NCI-H128 (cell line): ENCODE results near the gene MALT1.
"Not testable (repeated sequence)": the region's sequence is repeated elsewhere in the genome, so short reads cannot be mapped to it uniquely, and the experiment has no call there.

ENCODE experiments used
- DNase-seq: peaks from one replicate; lab custom pipeline; 2025; ENCODE audit not compliant: unreplicated experiment; lab: John Stamatoyannopoulos, UW

Gene MALT1, protein sequence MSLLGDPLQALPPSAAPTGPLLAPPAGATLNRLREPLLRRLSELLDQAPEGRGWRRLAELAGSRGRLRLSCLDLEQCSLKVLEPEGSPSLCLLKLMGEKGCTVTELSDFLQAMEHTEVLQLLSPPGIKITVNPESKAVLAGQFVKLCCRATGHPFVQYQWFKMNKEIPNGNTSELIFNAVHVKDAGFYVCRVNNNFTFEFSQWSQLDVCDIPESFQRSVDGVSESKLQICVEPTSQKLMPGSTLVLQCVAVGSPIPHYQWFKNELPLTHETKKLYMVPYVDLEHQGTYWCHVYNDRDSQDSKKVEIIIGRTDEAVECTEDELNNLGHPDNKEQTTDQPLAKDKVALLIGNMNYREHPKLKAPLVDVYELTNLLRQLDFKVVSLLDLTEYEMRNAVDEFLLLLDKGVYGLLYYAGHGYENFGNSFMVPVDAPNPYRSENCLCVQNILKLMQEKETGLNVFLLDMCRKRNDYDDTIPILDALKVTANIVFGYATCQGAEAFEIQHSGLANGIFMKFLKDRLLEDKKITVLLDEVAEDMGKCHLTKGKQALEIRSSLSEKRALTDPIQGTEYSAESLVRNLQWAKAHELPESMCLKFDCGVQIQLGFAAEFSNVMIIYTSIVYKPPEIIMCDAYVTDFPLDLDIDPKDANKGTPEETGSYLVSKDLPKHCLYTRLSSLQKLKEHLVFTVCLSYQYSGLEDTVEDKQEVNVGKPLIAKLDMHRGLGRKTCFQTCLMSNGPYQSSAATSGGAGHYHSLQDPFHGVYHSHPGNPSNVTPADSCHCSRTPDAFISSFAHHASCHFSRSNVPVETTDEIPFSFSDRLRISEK

DNA sequence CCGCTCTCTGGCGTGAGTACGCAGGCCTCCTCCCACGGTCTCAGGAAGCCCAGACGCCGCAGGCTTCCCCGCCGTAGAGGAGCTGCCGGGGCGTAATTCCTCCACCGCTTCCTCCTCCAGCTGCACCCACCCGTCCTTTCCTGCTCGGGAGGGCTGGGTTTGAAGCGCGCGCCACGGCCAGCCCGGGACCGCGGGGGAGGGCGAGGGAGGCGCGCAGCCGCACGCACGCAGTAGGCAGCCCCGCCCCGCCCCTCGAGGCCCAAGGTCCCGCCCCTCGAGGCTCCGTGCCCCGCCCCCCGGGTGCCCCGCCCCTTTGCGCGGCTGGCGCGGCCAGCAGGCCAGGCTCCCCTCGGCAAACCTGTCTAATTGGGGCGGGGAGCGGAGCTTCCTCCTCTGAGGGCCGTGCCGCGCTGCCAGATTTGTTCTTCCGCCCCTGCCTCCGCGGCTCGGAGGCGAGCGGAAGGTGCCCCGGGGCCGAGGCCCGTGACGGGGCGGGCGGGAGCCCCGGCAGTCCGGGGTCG is at the start of gene MALT1:
Gene MALT1, plus strand, starts transcription at position 355 of the 521 bp plus-strand sequence. CDS start 179 bp downstream, outside the sequence.
- DNase-seq = peak; percentile 87

- no peak for DNase-seq
These were observed 47.3 kb upstream of the MALT1 start for GRCh38 chr18:58624011-58624410.

GRCh38 chr18:58625839-58626238 is 45.4 kb upstream of the MALT1 start:
- DNase-seq = no peak

- DNase-seq = no peak
These were observed 41.2 kb upstream of the MALT1 start for GRCh38 chr18:58630071-58630470.

GRCh38 chr18:58631301-58631700 is 40.0 kb upstream of the MALT1 start:
- no peak for DNase-seq

- DNase-seq = no peak
These were observed 38.7 kb upstream of the MALT1 start for GRCh38 chr18:58632552-58632951.

GRCh38 chr18:58633874-58634273 is 37.4 kb upstream of the MALT1 start:
- DNase-seq = no peak

DNA sequence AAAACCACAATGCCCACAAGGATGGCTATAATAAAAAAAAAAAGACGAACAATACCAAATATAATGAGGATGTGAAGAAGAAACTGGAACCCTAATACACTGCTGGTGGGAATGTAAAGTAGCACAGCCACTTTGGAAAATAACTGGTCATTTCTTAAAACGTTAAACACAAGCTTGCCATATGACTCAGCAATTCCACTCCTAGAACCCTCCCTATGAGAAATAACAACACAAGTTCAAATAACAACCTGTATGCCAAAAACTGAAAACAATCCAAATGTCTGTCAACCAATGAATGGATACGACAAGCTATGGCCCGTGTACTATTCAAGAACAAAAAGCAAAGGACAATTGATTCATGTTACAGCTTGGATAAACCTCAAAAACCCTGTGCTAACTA is 35.4 kb upstream of the MALT1 start:
- DNase-seq = no peak

DNA sequence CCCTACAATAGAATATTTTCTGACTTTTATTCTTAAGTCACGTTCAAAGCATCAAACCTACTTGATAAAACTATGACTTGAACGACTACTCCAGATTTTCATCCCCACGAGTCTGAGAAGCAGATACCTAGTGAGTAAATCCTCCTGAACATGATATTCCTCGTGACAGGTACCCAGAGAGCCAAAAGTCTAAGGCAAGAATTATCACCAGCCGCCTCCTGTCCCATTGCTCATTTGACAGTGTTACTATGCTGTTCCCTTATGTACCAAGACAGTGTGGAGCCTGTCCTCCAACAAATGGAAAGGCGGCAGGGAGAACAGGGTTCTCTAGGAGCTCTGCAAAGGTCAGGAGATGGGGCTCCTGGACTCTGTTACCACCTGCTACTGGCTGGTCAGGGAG is 34.1 kb upstream of the MALT1 start:
- no peak for DNase-seq

- no peak for DNase-seq
These were observed 33.3 kb upstream of the MALT1 start for GRCh38 chr18:58637946-58638345.

- DNase-seq = no peak
These were observed 32.8 kb upstream of the MALT1 start for GRCh38 chr18:58638441-58638840.

DNA sequence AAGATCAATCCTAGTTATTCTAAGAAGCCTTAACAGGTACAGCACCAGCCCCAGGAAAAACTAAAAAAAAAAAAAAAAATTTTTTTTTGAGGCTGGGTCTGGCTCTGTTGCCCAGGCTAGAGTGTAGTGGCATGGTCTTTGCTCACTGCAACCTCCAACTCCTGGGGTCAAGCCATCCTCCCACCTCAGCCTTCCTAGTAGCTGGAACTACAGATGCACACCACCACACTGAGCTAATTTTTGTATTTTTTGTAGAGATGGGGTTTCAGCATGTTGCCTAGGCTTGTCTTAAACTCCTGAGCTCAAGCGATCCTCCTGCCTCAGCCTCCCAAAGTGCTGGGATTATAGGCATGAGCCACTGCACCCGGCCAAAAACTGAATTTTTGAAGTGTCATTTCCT is 32.0 kb upstream of the MALT1 start:
- no peak for DNase-seq

GRCh38 chr18:58639751-58640427 is 31.4 kb upstream of the MALT1 start:
- DNase-seq = no peak

DNA sequence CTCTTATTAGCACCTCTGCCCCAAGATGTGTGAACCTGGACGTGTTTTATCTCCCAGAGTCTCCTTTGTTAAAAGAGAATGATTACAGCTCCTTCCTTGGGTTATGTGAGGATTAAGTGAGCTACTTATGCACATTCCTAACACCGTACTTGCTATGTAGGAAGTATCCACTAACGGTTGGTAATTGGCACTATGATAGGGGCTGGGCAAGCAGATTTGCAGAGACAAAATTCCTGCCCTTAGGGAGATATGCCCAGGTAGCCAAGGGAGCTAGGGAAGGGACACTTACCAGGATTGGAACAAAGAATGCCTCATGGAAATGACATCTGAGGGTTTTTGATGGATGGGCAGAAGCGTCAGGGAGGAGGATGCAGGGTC is 30.8 kb upstream of the MALT1 start:
- no peak for DNase-seq

DNA sequence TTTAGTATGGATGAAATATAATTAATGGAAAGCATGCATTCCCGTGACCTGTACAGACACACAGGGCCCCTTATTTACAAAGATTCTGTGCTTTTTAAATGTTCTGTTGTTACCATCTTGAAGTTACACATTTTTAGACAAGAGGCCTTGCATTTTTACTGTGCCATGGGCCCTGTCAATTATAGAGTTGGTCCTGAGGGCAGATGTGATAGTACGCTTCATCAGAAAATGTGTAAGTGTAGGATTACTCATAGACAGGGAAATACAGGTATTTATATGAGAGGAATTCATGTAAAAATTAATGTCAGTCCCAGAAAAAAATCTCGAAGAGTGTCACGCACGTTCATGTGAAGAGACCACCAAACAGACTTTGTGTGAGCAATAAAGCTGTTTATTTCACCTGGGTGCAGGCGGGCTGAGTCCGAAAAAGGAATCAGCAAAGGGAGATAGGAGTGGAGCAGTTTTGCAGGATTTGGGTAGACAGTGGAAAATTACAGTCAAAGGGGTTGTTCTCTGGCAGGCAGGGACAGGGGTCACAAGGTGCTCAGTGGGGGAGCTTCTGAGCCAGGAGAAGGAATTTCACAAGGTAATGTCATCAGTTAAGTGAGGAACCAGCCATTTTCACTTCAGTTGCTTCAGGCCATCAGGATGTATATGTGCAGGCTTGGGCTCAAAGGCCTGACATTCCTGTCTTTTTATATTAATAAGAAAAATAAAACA is 30.2 kb upstream of the MALT1 start:
- DNase-seq = no peak

- not testable (repeated sequence) for DNase-seq
These were observed 27.7 kb upstream of the MALT1 start for GRCh38 chr18:58643557-58643956.

DNA sequence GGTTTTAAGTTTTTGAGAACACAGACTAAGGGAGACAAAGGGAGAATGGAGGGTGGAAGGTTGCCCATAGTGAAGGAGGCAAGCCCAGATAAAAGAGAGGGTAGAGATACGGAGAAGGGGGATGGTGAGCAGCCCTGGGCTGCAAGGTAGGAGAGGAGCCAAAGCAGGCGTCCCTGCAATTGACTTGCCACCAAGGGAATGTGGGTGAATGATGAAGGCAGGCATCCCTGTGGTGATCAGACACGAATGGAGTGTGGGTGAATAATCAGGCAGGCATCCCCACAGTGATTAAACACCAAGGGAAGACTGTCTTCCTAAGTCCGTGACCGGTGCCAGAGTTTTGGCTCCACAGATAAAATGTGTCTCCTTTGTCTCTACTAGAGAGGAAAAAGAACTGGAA is 25.9 kb upstream of the MALT1 start:
- DNase-seq = no peak

GRCh38 chr18:58646334-58646862 is 24.9 kb upstream of the MALT1 start:
- no peak for DNase-seq

- DNase-seq = no peak
These were observed 21.1 kb upstream of the MALT1 start for GRCh38 chr18:58649966-58650816.

- DNase-seq = not testable (repeated sequence)
These were observed 20.4 kb upstream of the MALT1 start for GRCh38 chr18:58650830-58651229.
